HFF-Myc (cell line): ENCODE measurements around the gene MAP2K1.

ENCODE experiments used
- DNase-seq: peaks from one replicate; pipeline ENCODE4 v3.0.0-alpha.2; 2011; ENCODE audit warnings: low read depth; ENCODE audit errors: extremely low read depth
- H3K4me3 ChIP-seq: replicated peaks from 2 replicates; pipeline ENCODE4 v1.5.1; 2011; ENCODE audit warnings: low read depth, mild to moderate bottlenecking, control low read depth, low read length
- CTCF ChIP-seq: IDR thresholded peaks from 2 replicates; pipeline ENCODE4 v1.5.1; 2012; ENCODE audit warnings: mild to moderate bottlenecking, low read depth, low read length, control low read depth; ENCODE audit errors: missing control alignments

Gene MAP2K1

GRCh38 chr15:66394915-66395314 is 8.2 kb downstream of the MAP2K1 start:
- no peak overlapping the region for H3K4me3 ChIP-seq
- DNase-seq, result no peak
- no peak for TF ChIP-seq CTCF

GRCh38 chr15:66399276-66399675 is 12.6 kb downstream of the MAP2K1 start:
- no peak for TF ChIP-seq CTCF
- DNase-seq, result no peak
- H3K4me3 ChIP-seq, result no peak overlapping the region

GRCh38 chr15:66400351-66400774 is 13.7 kb downstream of the MAP2K1 start:
- TF ChIP-seq CTCF, result no peak
- no peak for DNase-seq
- H3K4me3 ChIP-seq, result no peak overlapping the region

GRCh38 chr15:66401130-66402021 is 14.7 kb downstream of the MAP2K1 start:
- no peak overlapping the region for H3K4me3 ChIP-seq
- DNase-seq, result no peak
- TF ChIP-seq CTCF, result no peak

GRCh38 chr15:66402761-66403284 is 16.1 kb downstream of the MAP2K1 start:
- no peak for TF ChIP-seq CTCF
- no peak for DNase-seq
- H3K4me3 ChIP-seq, result no peak overlapping the region

GRCh38 chr15:66403323-66403722 is 16.6 kb downstream of the MAP2K1 start:
- no peak overlapping the region for H3K4me3 ChIP-seq
- DNase-seq, result no peak
- TF ChIP-seq CTCF, result no peak
